PC-3 (cell line): ENCODE measurements around the gene CAMTA1. TPM values are rescaled to one million over a fixed set of nuclear protein-coding genes. Genes with fewer than 3 reads are reported as not detected.

ENCODE experiments used
- ATAC-seq: fragments of 200-7000 bp; cut with Tn5 transposase; 2 replicates; pipeline ENCODE4 v1.9.1; 2020; ENCODE audit warnings: mild to moderate bottlenecking, moderate library complexity
- BruUV-seq: library from RNA; stranded (reverse); fragments of 400-500 nt; replicated peaks from 2 replicates; lab custom pipeline; 2021; lab: Mats Ljungman, UMichigan
- CTCF ChIA-PET: fragments of 300-600 bp; sonication (Branson Sonifier 250); formaldehyde crosslinking; loops from one replicate; lab custom pipeline; 2022; ENCODE audit warnings: antibody characterized with exemption; lab: Charles Lee
- POLR2A ChIA-PET: fragments of 300-600 bp; sonication (Branson Sonifier 250); formaldehyde crosslinking; loops from one replicate; lab custom pipeline; 2022; ENCODE audit warnings: antibody characterized with exemption; ENCODE audit not compliant: unreplicated experiment; lab: Charles Lee
- DNase-seq: peaks from one replicate; pipeline ENCODE4 v3.0.0-alpha.2; 2015
- H2AFZ ChIP-seq: fragments of 300-600 bp; sonication (generic); 2 replicates; pipeline ENCODE4 v1.6.0; 2016; ENCODE audit warnings: antibody characterized with exemption, low read length
- H3F3A ChIP-seq: fragments of 300-600 bp; sonication (generic); one replicate; pipeline ENCODE4 v1.6.0; 2017; ENCODE audit warnings: antibody characterized with exemption, low read length, control low read depth, mild to moderate bottlenecking; ENCODE audit not compliant: unreplicated experiment
- H3K27ac ChIP-seq: fragments of 300-600 bp; sonication (generic); 2 replicates; pipeline ENCODE4 v1.5.1; 2016; ENCODE audit warnings: mild to moderate bottlenecking, low read length
- H3K27me3 ChIP-seq: fragments of 300-600 bp; sonication (generic); 2 replicates; pipeline ENCODE4 v1.6.1; 2016; ENCODE audit warnings: low read length, mixed read lengths
- H3K36me3 ChIP-seq: fragments of 300-600 bp; sonication (generic); 2 replicates; pipeline ENCODE4 v1.6.1; 2016; ENCODE audit warnings: low read depth, mixed run types, low read length, mixed read lengths
- H3K4me1 ChIP-seq: fragments of 300-600 bp; sonication (generic); 2 replicates; pipeline ENCODE4 v1.5.1; 2016; ENCODE audit warnings: low read length; ENCODE audit not compliant: insufficient read depth
- H3K4me2 ChIP-seq: fragments of 300-600 bp; sonication (generic); 2 replicates; pipeline ENCODE4 v1.6.0; 2016; ENCODE audit warnings: low read length
- H3K4me3 ChIP-seq: fragments of 300-600 bp; sonication (generic); 2 replicates; pipeline ENCODE4 v1.5.1; 2016; ENCODE audit warnings: mild to moderate bottlenecking, low read length, mixed read lengths
- H3K79me2 ChIP-seq: fragments of 300-600 bp; sonication (generic); 2 replicates; pipeline ENCODE4 v1.6.1; 2017; ENCODE audit warnings: low read length, mixed read lengths
- H3K9ac ChIP-seq: fragments of 300-600 bp; sonication (generic); 2 replicates; pipeline ENCODE4 v1.6.0; 2016; ENCODE audit warnings: mild to moderate bottlenecking, low read length
- H3K9me2 ChIP-seq: fragments of 300-600 bp; sonication (generic); replicated peaks from 2 replicates; pipeline ENCODE4 v1.6.1; 2016; ENCODE audit warnings: mixed run types, low read length, mixed read lengths
- H3K9me3 ChIP-seq: fragments of 300-600 bp; sonication (generic); 2 replicates; pipeline ENCODE4 v1.6.1; 2016; ENCODE audit warnings: low read length, mixed read lengths
- H4K20me1 ChIP-seq: fragments of 300-600 bp; sonication (generic); 2 replicates; pipeline ENCODE4 v1.6.1; 2016; ENCODE audit warnings: low read length, mixed read lengths
- EZH2 ChIP-seq: fragments of 300-600 bp; sonication (generic); IDR thresholded peaks from one replicate; pipeline ENCODE4 v1.6.1; 2017; ENCODE audit warnings: antibody characterized with exemption, mild to moderate bottlenecking, low read length; ENCODE audit not compliant: unreplicated experiment
- EZH2phosphoT487 ChIP-seq: fragments of 300-600 bp; sonication (generic); IDR thresholded peaks from 2 replicates; pipeline ENCODE4 v1.6.1; 2018; ENCODE audit warnings: mild to moderate bottlenecking, antibody characterized with exemption, low read length, borderline replicate concordance
- intact Hi-C: fragments of 100-400 bp; cut with micrococcal nuclease; formaldehyde crosslinking; loops from 2 replicates; pipeline ENCODE4 v1.9.0; 2023
- total RNA-seq: library from RNA; depleted of rRNA; stranded (reverse); fragments of >200 nt; gene quantifications from 2 replicates; pipeline ENCODE4 v1.2.3, GENCODE V29; 2014
- TF ChIP-seq, protein P1 (sequence below): fragments of 300-600 bp; sonication (generic); conservative IDR thresholded peaks from 2 replicates; pipeline ENCODE4 v1.5.1; 2017; ENCODE audit warnings: antibody characterized with exemption, low read depth, mild to moderate bottlenecking, low read length

CAMTA1 gene
- total RNA-seq, 1 experiment from 2014 or later, result 40.8 TPM

- no peaks in the 10 kb centered on the region for H3K79me2 ChIP-seq
- ATAC-seq, result no peak
- CTCF ChIA-PET, result no interaction called here
Measured at GRCh38 chr1:7399514-7400125, 614.4 kb downstream of the CAMTA1 start.

DNA sequence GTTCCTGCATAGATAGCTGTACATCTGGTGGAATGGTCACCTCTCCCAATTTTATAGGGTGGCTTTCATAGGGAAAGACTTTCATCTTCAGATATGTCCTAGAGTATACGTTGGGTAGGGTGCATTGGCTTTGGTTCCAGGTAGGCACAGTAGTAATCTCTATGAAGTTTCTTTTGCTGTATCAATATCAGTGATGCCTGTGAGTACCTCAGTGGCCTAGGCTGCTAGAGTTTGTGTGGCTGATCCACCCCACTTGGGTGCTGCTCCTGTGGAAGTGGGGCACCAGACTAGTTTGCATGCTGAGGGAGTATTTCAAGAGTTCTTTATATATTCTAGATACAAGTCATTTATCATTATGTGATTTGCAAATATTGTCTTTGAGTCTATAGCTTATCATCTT is 615.3 kb downstream of the CAMTA1 start:
- Histone ChIP-seq H3K27me3 (no peaks in the 10 kb centered on the region), H3F3A (no peaks in the 10 kb centered on the region), H3K4me1 (peaks cover 16% of the 10 kb centered on the region), H4K20me1 (no peaks in the 10 kb centered on the region), H3K9ac (no peak overlapping the region; the same call in 1 of the 2 replicates), H3K4me3 (no peak overlapping the region), H3K36me3 (no peaks in the 10 kb centered on the region), H3K9me2 (no peaks in the 10 kb centered on the region), H3K4me2 (no peak overlapping the region), H3K9me3 (peaks cover 8% of the 10 kb centered on the region), H2AFZ (no peak overlapping the region), H3K27ac (no peak overlapping the region), H3K79me2 (no peaks in the 10 kb centered on the region)
- intact Hi-C loops, result loop anchor here (10.0 kb wide), 1 partner anchor 176 kb away; no protein-coding TSS in a partner anchor
- no peak for ATAC-seq
- POLR2A ChIA-PET, result no interaction called here
- CTCF ChIA-PET, result interaction anchor here (0.6 kb wide), 1 partner anchor 27 kb away, joined by 3 read pairs; no protein-coding TSS in a partner anchor
- BruUV-seq, result no TSS peak
- TF ChIP-seq EZH2 (no peak), EZH2phosphoT487 (no peak)
- TF ChIP-seq, protein P1, sequence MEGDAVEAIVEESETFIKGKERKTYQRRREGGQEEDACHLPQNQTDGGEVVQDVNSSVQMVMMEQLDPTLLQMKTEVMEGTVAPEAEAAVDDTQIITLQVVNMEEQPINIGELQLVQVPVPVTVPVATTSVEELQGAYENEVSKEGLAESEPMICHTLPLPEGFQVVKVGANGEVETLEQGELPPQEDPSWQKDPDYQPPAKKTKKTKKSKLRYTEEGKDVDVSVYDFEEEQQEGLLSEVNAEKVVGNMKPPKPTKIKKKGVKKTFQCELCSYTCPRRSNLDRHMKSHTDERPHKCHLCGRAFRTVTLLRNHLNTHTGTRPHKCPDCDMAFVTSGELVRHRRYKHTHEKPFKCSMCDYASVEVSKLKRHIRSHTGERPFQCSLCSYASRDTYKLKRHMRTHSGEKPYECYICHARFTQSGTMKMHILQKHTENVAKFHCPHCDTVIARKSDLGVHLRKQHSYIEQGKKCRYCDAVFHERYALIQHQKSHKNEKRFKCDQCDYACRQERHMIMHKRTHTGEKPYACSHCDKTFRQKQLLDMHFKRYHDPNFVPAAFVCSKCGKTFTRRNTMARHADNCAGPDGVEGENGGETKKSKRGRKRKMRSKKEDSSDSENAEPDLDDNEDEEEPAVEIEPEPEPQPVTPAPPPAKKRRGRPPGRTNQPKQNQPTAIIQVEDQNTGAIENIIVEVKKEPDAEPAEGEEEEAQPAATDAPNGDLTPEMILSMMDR, result no peak
- no peak for DNase-seq

More at GRCh38 chr1:7399514-7400125, 614.4 kb downstream of the CAMTA1 start:
- H3K27me3 ChIP-seq, result no peaks in the 10 kb centered on the region
- H3K9ac ChIP-seq, result no peak overlapping the region
- peaks cover 12% of the 10 kb centered on the region for H3K9me3 ChIP-seq
- H3K27ac ChIP-seq, result no peak overlapping the region
- BruUV-seq, result no TSS peak
- H3K4me1 ChIP-seq, result peaks cover 16% of the 10 kb centered on the region
- H3K4me2 ChIP-seq, result no peak overlapping the region
- no peaks in the 10 kb centered on the region for H4K20me1 ChIP-seq
- no peaks in the 10 kb centered on the region for H3K9me2 ChIP-seq
- TF ChIP-seq EZH2phosphoT487 (no peak), EZH2 (no peak)
- TF ChIP-seq, protein P1, result no peak
- POLR2A ChIA-PET, result no interaction called here
- H3K36me3 ChIP-seq, result no peaks in the 10 kb centered on the region
- no peaks in the 10 kb centered on the region for H3F3A ChIP-seq
- H2AFZ ChIP-seq, result no peak overlapping the region
- no peak for DNase-seq
- no peak overlapping the region for H3K4me3 ChIP-seq
- intact Hi-C loops, result loop anchor here (10.0 kb wide), 1 partner anchor 175 kb away; no protein-coding TSS in a partner anchor
